ENCODE measurements around the gene MAT1A.

Gene MAT1A

DNA sequence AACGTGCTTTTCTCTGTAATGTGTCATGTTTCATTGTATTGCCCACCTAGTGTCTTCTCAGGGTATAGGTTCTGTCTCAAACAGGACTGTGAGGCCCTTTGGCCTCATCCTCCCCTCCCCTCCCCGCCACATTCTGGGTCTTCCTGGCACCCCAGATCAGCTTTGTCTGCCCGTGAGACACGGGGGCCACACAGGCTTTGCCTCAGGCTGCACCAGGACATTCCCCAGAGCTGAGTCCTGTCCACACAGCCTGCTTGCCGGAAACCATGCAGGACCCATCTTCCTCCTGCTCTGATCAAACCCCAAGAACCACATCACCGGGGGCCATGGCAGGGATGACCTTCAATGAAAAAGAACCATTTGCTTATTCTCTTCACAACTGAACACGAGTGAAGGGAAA is 18.6 kb downstream of the MAT1A start:
- H3K27ac ChIP-seq = no peak overlapping the region
- TF ChIP-seq, protein P1, sequence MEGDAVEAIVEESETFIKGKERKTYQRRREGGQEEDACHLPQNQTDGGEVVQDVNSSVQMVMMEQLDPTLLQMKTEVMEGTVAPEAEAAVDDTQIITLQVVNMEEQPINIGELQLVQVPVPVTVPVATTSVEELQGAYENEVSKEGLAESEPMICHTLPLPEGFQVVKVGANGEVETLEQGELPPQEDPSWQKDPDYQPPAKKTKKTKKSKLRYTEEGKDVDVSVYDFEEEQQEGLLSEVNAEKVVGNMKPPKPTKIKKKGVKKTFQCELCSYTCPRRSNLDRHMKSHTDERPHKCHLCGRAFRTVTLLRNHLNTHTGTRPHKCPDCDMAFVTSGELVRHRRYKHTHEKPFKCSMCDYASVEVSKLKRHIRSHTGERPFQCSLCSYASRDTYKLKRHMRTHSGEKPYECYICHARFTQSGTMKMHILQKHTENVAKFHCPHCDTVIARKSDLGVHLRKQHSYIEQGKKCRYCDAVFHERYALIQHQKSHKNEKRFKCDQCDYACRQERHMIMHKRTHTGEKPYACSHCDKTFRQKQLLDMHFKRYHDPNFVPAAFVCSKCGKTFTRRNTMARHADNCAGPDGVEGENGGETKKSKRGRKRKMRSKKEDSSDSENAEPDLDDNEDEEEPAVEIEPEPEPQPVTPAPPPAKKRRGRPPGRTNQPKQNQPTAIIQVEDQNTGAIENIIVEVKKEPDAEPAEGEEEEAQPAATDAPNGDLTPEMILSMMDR (conservative IDR thresholded peaks at IDR 0.05) = no peak
- no peak for TF ChIP-seq ZFX (IDR thresholded peaks at IDR 0.05)

DNA sequence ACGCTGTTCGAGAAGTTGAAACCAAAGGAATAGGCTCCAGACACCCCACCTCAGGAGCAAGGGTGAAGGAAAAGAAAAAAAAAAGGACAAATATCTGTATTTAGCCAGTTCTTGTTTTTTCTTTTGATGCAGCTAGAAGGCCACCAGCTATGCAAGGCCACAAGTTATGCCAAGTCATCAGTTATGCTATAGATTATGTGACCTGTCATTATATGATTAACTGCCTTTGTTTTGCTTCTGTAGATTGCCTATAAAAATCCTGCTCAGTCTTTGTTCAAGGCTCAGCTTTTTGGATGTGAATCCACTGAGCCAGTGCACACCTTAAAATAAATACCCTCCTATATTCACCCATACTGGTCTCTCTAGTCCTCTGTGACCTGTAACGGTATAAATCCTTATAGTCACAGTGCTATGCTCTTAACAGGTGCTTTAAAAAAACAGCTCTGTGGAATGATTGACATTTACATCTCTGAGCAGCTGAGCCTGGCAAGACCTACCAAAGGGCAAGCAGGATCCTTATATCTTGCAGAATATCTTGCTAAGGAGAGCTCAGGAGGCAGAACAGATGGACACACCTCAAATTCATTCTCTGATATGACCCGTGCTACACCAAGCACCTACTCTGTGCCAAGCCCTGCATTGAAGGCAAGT is 20.4 kb downstream of the MAT1A start:
- H3K27ac ChIP-seq = no peak overlapping the region
- TF ChIP-seq ZFX (IDR thresholded peaks at IDR 0.05) = no peak
- TF ChIP-seq, protein P1 (conservative IDR thresholded peaks at IDR 0.05) = no peak

DNA sequence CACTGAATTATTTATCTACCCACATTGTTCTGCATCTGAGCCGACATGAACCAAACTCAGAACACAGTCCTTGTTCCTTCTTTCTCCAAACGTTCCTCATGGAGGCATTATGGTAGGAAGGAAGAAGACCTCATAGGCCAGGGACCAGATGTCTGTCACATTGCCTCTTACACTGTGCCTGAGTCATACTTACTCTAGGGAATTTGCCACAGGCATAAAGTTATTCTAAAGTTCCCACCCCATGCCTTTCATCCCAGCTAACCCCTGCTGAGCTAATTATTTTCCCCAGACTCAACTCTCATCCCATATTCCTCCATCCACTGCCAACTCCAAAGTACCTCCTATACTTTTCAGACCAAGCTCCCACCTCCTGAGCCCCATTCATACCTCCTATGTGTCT is 21.2 kb downstream of the MAT1A start:
- TF ChIP-seq, protein P1 (conservative IDR thresholded peaks at IDR 0.05) = no peak
- TF ChIP-seq ZFX (IDR thresholded peaks at IDR 0.05) = no peak
- no peak overlapping the region for H3K27ac ChIP-seq

DNA sequence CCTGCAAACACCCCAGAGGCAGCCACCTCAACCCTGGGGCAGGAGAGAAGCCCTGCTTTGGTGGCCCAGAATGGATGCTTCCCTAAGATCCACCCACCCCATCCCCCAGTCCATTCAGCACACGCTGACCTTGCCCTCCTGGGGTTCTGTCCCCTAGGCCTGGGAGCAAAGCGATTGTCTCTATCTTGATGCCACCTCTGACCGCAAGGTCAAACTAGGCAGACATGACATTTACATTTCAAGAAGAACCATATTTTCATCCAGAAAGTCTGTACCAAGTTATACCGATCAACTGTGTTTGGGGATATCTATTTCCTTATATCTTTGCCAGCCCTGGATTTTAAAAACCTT is 23.0 kb downstream of the MAT1A start:
- H3K27ac ChIP-seq = no peak overlapping the region
- TF ChIP-seq ZFX (IDR thresholded peaks at IDR 0.05) = no peak
- TF ChIP-seq, protein P1 (conservative IDR thresholded peaks at IDR 0.05) = no peak

DNA sequence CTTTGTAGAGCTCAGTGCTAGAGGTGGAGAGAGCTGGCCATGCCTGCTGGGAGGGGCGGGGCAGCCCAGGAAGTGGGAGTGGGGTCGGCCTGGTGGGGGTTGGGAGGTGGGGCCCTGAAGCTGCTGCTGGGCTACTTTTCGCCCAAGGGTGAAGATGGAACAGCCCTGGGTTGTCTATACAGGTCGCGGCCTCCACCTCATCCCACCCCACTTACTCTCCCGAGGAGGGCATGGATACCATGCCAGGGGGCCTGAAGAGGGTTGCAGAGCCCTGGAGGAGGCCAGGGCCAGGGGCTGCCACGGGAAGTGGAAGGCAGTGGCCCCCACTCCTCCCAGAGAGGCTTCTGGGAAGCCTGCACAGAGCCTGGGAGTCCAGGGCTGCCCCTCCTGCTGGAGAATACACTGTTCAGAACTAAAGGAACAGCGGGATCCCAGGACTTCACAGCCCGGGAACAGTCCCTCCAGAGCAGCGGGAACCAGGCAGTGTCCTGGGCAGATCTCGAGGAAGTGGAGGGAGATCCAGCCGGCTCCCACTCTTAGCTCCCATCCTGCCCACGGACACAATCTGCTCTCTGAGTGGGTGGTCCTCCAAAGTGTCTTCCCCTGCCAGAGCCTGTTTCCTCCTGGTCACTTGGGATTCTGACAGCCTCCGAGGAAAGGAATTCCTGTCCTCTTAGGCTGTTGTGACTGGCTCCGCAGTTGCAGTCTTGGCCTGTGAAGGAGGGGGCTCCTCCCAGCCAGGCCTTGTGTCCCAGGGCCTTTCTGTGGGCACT is 23.5 kb downstream of the MAT1A start:
- no peak for TF ChIP-seq ZFX (IDR thresholded peaks at IDR 0.05)
- TF ChIP-seq, protein P1 (conservative IDR thresholded peaks at IDR 0.05) = no peak
- no peak overlapping the region for H3K27ac ChIP-seq

DNA sequence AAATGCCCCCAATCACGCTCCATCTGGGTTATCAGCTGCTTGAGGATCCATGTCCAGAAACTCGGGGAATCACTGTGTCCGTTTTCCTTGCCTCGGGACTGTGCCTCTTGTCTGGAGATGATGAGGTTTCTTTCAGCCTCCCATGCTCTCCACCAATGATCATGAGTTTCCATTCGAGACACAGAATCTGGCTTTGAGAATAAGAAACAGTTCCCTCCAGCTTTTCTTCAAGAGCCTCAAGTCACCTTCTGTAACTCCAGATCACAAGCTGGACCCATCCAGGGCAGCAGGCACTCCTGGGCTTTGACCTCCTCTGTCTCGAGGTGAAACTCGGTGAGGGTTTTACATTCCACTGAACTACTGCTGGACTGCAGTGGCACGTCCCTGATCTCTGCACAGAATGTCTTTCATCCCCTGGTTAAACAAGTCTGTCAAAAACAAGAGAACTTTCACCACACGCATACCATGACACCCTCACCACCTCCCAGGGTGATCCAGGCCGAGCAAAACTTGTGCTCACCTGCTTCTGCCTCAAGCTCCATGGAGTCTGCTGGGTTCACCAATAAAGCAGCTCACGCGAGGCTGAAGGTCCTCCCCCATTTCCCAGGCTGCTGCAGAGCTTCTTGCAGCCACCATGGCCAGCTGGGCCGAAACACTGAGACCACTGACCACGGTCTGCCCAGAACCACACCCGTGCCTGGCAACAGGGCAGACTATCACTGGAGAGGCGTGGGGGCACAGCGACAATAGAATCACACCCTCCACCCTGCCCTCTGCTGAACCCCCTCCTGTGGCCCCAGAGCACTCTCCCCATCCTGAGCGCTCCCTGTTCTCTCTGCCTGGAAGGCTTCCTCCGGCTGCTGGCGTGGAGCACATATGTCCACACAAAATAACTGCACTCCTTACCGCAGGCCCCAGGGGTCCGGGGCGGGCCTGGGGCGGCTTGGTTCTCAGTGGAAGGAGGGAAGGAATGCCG is 25.1 kb downstream of the MAT1A start:
- H3K27ac ChIP-seq = no peak overlapping the region
- no peak for TF ChIP-seq ZFX (IDR thresholded peaks at IDR 0.05)
- TF ChIP-seq, protein P1 (conservative IDR thresholded peaks at IDR 0.05) = no peak

All from C4-2B (cell line).